Activated CD4-positive, alpha-beta T cell treated with anti-CD3 and anti-CD28 coated beads, Interleukin-10, Interleukin-2, amounts not matched to agents 100 ng/mL and 50 ng/mL, durations not matched to agents 16 hours and 8 hours (primary cell): ENCODE measurements around the gene LTN1.
A peak's percentile ranks its signal among the peaks of the same experiment; 100 is the strongest.
"Not testable (repeated sequence)": the region's sequence is repeated elsewhere in the genome, so short reads cannot be mapped to it uniquely, and the experiment has no call there.

Source experiments
- DNase-seq: peaks from one replicate; pipeline ENCODE4 v3.0.0-alpha.2; 2020

LTN1 gene

GRCh38 chr21:28992526-28993292 lies at the start of gene LTN1:
Gene LTN1 (minus strand): TSS chr21:28992877. CDS start chr21:28992805, 72 bp downstream.
- peak; percentile 100 for DNase-seq

GRCh38 chr21:29034678-29035077 lies 42.0 kb upstream of the LTN1 start:
- no peak for DNase-seq

GRCh38 chr21:29033871-29034270 lies 41.2 kb upstream of the LTN1 start:
- DNase-seq = no peak

GRCh38 chr21:29033301-29033700 lies 40.6 kb upstream of the LTN1 start:
- no peak for DNase-seq

- no peak for DNase-seq
Observed at GRCh38 chr21:29030909-29031308, 38.2 kb upstream of the LTN1 start.

GRCh38 chr21:29029524-29029923 lies 36.8 kb upstream of the LTN1 start:
- peak; percentile 41 for DNase-seq

- DNase-seq = peak; percentile 16
Observed at GRCh38 chr21:29025328-29025713, 32.6 kb upstream of the LTN1 start.

GRCh38 chr21:29024474-29025327 lies 32.0 kb upstream of the LTN1 start, which contains the start of gene USP16:
Gene USP16 (plus strand): TSS chr21:29024668. CDS start chr21:29027914, 3,246 bp downstream.
- DNase-seq = peak; percentile 97

GRCh38 chr21:29022166-29022565 lies 29.5 kb upstream of the LTN1 start:
- peak; percentile 44 for DNase-seq

GRCh38 chr21:29018540-29018939 lies 25.9 kb upstream of the LTN1 start:
- no peak for DNase-seq

GRCh38 chr21:29017639-29018237 lies 25.1 kb upstream of the LTN1 start:
- no peak for DNase-seq

- DNase-seq = not testable (repeated sequence)
Observed at GRCh38 chr21:29011236-29011635, 18.6 kb upstream of the LTN1 start.

GRCh38 chr21:29008367-29008766 lies 15.7 kb upstream of the LTN1 start:
- no peak for DNase-seq

GRCh38 chr21:29007810-29008209 lies 15.1 kb upstream of the LTN1 start:
- DNase-seq = no peak

- DNase-seq = no peak
Observed at GRCh38 chr21:29007135-29007534, 14.5 kb upstream of the LTN1 start.

- DNase-seq = no peak
Observed at GRCh38 chr21:29005696-29006095, 13.0 kb upstream of the LTN1 start.

- peak; percentile 97 for DNase-seq
Observed at GRCh38 chr21:29002442-29003144, 9.9 kb upstream of the LTN1 start.

GRCh38 chr21:28993293-28993629 lies 584 bp upstream of the LTN1 start:
- no peak for DNase-seq

- DNase-seq = peak; percentile 13
Observed at GRCh38 chr21:28991861-28992525, 684 bp downstream of the LTN1 start.

- peak; percentile 15 for DNase-seq
Observed at GRCh38 chr21:28988146-28988545, 4.5 kb downstream of the LTN1 start.

- no peak for DNase-seq
Observed at GRCh38 chr21:28986677-28987076, 6.0 kb downstream of the LTN1 start.

- no peak for DNase-seq
Observed at GRCh38 chr21:28982637-28983036, 10.0 kb downstream of the LTN1 start.
